GM18505 (cell line): Measurements from ENCODE around the gene OSMR.

Source experiments
- ATAC-seq: cut with Tn5 transposase; IDR thresholded peaks from one replicate; pipeline ENCODE4 v1.9.1; 2021; ENCODE audit not compliant: unreplicated experiment
- POLR2A ChIP-seq: IDR thresholded peaks from 4 replicates; pipeline ENCODE4 v1.6.1; 2011; ENCODE audit warnings: borderline replicate concordance; ENCODE audit not compliant: insufficient read depth, insufficient read length; ENCODE audit errors: extremely low read depth

The OSMR gene

DNA sequence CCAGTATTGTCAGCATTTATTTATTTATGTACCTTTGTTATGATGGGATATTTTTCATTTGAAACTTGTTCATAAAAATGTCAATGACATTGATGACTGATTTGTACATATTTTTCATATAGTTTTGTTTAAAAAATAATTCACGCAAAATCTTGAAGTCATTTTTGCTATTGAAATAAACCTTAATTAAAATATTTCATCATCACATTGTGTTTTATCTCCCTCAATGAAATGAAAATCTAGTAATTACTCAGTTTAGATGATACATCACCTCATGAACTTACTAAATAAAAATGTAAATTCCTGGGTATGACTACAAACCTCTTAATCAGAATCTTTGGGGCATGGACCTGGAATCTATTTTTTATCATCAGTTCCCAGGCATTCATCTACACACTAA lies 89.6 kb downstream of the OSMR start:
- no peak for ATAC-seq
- no peak for TF ChIP-seq POLR2A

DNA sequence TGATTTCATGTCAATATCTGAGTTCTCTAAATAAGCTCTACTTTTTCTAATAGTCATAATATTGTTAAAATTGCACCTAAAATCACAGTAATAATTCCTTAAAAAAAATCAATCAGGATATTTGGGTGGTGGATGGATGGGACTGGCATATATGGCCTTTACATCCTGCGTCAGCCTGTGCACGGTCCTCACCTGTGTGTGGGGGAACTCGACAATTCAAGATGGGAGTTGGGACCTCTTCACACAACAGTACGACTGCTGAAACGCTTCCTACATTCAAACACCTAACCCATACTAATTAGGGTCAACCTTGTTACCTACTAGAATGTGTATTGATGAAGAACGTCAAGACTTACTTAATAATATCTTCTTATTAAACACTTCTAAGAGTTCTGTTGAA lies 90.5 kb downstream of the OSMR start:
- ATAC-seq, result no peak
- TF ChIP-seq POLR2A, result no peak

DNA sequence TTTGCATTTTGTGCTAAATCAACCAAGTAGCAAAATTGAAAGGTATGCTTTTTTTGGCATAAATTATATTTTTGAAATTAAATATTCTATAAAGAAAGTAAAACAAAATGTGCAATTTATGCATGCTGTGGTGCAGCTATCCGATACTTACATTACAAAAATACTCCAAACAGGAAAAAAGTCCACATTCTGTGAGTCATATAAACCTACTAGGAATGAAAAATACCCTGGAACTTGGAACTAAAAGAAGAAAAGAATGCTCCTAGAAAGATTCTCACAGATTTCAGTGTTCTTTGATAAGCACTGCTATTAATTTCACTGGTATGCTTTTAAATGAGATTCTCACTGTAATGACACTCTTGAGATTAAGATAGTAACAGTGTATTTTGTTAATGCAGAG lies 92.6 kb downstream of the OSMR start:
- TF ChIP-seq POLR2A, result no peak
- no peak for ATAC-seq

DNA sequence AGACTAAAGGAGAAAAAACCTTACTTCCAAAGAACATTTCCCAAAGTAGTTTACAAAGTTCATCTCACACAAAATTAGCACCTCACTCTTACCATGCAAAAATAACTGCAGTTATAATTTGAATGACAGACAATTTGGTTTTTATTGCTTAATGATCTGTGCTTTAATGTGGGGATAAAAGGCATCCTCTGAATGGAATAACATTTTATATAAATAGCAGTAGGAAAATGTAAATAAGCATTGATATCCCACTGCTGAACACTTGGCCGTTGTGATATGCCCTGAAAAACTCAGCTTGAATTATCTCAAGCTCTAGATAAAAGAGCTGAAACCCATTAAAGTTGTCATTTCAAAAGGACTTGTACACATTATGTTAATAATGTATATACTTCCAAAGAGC lies 93.2 kb downstream of the OSMR start:
- no peak for TF ChIP-seq POLR2A
- ATAC-seq, result no peak

DNA sequence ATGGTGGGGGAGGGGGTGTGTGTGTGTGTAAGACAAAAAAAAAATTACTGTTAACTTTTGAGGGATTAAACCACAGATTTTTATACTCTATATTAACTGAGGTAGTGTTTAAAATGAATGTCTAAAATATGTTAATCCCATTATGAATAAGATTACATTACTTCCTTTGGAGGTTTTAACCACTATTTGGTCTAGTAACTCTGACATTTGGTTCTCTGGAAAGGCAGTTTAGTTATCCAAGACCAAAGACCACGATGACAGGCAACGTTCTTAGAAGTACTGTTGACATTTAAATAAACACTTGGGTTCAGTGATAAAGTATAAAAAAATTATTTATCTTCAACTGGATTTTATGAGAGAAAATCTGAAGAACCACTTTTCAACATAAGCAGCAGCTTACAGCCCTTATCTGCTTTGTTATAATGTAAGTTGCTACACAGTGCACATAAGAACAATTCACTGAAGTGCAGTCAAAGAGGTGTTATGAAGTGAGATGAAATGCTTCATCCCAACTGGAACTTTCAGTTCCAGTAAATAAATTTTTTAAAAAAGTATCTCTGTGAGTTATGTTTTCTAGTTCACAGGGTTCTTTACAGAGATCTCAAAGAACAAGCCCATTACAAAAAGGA lies 94.5 kb downstream of the OSMR start:
- TF ChIP-seq POLR2A, result no peak
- no peak for ATAC-seq

DNA sequence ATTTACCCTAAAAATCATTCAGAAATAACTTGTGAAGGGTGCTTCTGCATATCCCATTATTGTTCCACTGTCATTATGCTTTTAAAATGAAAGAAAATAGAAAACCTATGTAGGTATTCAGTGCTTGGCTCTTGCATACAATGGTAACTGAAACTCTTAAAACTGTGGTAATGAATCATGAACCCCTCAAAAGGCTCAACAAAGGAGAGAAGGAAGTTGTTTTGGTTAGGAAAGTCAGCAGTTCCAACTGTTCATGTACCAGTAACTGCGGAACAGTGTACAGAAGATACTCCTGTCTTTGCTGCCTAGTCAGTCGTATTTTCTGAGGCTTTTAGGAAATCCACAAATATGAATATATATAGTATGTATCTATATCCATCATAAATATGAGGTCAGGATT lies 96.1 kb downstream of the OSMR start:
- ATAC-seq, result no peak

DNA sequence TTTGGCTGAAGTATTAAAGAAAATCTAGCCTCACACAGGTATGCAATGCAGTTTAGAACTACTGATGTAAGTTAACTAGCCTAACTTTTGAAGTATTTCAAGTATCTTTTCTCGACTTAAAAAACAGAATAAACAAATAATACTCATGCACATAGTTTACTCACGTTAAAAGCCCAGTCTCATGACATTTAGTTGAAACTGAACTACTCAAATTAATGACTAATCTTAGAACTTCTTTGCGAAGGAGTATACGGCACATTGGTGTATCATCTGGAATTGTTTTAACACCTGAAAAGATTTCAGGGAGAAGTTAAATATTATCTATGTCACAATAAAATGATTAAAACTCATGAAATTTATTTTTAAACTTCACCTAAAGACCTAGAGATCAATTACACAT lies 98.5 kb downstream of the OSMR start:
- no peak for ATAC-seq
- no peak for TF ChIP-seq POLR2A

More for the DNA sequence above, 96.1 kb downstream of the OSMR start:
- TF ChIP-seq POLR2A, result no peak

DNA sequence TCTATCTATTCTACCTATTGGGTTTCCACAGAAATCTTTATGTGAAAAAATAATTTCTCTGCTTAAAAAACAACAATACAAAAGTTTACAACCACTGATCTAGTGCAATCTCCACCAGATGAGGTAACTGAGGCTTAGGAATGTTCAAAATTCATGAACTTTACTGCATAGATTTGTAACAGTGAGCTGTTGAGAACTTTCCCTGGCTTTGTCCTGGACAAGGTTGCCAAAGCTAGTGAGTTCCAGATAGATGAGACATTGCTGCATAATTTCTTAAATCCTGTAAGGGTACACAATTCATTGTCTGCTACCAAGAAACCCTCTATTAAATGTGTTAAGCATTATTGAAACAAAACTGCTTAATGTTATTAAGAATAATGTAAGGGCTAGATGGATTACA lies 102.7 kb downstream of the OSMR start:
- ATAC-seq, result no peak
- TF ChIP-seq POLR2A, result no peak

DNA sequence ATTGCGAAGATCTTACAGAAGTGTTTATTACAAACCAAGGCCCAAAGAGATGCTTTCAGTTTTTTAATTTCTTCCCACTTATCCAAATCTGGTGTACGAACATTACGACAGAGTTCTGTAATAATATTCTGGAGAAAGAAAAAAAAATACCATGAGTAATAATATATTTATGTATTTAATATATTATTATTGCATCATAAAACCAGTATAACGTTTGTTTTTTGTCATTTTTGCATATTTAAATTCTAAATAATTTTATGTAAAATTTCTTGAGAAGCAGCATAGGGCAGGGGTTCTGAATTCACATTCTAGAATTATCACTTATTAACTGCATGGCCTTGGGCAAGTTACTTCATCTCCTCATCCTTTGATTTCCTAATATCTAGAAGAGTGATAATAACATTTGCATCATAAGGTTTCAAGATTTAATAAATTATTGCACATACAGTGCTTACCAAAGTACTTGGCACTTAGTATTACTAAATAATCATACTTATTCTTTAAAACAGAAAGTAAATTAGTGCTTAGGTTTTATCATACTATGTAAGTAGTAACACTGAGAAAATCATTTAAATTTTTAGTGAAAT lies 107.7 kb downstream of the OSMR start:
- no peak for ATAC-seq
- no peak for TF ChIP-seq POLR2A

DNA sequence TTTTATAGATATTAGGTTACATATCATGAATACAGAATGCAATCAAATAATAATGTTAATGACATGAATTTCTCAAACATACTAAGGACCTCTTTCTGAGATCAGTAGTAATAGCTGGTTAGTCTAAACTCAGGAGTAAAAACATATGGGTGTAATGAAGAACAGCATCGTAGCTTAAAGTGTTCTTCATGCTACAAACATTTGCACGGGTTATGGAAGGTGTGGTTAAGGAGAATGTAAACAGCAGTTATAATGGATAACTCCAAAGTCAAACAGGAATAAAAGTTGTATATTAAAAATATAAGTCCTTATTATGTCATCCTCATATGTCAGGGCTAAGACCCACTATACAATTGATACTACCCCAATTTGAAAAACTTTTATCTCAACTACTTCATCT lies 115.9 kb downstream of the OSMR start:
- ATAC-seq, result no peak
- TF ChIP-seq POLR2A, result no peak

DNA sequence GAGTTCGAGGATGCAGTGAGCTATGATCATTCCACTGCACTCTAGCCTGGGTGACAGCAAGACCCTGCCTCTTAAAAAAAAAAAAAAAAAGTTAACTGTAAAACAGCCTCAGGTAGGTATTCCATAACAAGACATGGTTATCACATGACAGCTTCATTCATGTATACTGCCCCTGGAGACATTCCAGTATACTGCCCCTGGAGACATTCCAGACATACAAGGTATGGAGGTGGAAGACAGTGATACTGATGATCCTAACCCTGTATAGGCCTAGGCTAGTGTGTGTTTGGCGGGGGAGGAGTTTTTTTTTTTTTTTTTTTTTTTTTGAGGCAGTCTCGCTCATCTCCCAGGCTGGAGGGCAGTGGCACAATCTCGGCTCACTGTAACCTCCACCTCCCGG lies 122.9 kb downstream of the OSMR start:
- ATAC-seq, result no peak
- no peak for TF ChIP-seq POLR2A

DNA sequence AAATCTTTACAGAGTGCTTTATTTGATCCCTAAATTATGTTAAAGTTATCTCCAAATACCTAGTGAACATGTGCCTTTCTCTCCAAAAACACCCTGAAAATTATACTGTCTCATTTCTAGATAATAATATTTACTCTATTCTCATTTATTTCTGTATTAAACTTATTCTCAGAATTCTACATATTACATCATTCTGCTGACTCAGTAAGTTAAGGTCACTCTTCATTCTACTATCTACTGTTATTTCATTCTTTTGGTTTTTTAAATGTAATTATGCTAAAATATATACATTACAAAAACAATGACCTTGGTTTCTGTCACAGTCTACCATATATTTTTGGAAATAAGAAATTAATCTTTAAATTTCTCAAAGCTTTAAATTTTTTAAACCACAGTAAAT lies 132.2 kb downstream of the OSMR start:
- ATAC-seq, result no peak

DNA sequence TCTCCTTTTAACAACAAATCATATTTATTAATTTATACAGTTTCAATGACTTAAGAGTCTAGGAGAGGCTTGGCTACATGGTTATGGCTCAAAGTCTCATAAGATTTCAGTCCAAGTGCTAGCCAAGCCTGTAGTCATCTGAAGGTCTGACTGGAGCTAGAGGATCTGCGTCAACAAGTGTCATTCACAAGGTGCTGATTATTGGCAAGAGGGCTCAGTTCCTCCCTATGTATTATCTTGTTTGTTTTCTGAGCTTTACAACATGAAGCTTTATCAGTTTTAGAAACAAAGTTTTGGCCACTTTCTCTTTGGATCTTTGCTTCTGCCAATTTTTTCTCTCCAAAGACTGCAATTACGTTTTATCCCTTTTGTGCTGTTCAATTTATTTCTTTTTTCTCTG lies 133.7 kb downstream of the OSMR start:
- no peak for ATAC-seq

More for the DNA sequence above, 132.2 kb downstream of the OSMR start:
- TF ChIP-seq POLR2A, result no peak

More for the DNA sequence above, 133.7 kb downstream of the OSMR start:
- no peak for TF ChIP-seq POLR2A
